Suprapubic skin (tissue), 3 donors: ENCODE results near the gene FRMD3.

Source experiments
- CTCF ChIP-seq, 2 donors: fragments of 200-600 bp in 1 of 2; fragments of 450-650 bp in 1 of 2; sonication (generic) in 1 of 2; IDR thresholded peaks; one replicate each; pipeline ENCODE4 v1.5.1; 2016 to 2019; ENCODE audit warnings: antibody characterized with exemption in 2 of 2, mild to moderate bottlenecking in 1 of 2, moderate library complexity in 1 of 2
- POLR2A ChIP-seq, 2 donors: fragments of 450-650 bp; IDR thresholded peaks; one replicate each; pipeline ENCODE4 v1.6.1; 2017; ENCODE audit warnings: antibody characterized with exemption in 2 of 2, mild to moderate bottlenecking in 2 of 2, moderate library complexity in 2 of 2

GRCh38 chr9:83383034-83383433, 155.2 kb downstream of the FRMD3 start:
- TF ChIP-seq CTCF (IDR thresholded peaks at IDR 0.05) (no peak), POLR2A (IDR thresholded peaks at IDR 0.05) (no peak)
